NCI-H146 treated with DMSO at 0.1 percent for 48 hours (cell line): ENCODE measurements around the gene MXI1.
"Not testable (repeated sequence)": the region's sequence is repeated elsewhere in the genome, so short reads cannot be mapped to it uniquely, and the experiment has no call there.

ENCODE experiments used
- DNase-seq: peaks from one replicate; lab custom pipeline; 2025; ENCODE audit not compliant: unreplicated experiment; lab: John Stamatoyannopoulos, UW

The MXI1 gene

GRCh38 chr10:110237894-110238480, 30.6 kb downstream of the MXI1 start:
- no peak for DNase-seq

- no peak for DNase-seq
Observed at GRCh38 chr10:110239892-110240291, 32.5 kb downstream of the MXI1 start.

- DNase-seq = no peak
Observed at GRCh38 chr10:110241407-110241806, 34.0 kb downstream of the MXI1 start.

- DNase-seq = no peak
Observed at GRCh38 chr10:110241841-110242240, 34.4 kb downstream of the MXI1 start.

GRCh38 chr10:110242511-110242910, 35.1 kb downstream of the MXI1 start:
- peak; percentile 32 for DNase-seq

GRCh38 chr10:110244550-110244949, 37.1 kb downstream of the MXI1 start:
- DNase-seq = no peak

GRCh38 chr10:110247833-110248232, 40.4 kb downstream of the MXI1 start:
- not testable (repeated sequence) for DNase-seq

GRCh38 chr10:110249489-110249888, 42.1 kb downstream of the MXI1 start:
- DNase-seq = not testable (repeated sequence)

GRCh38 chr10:110251392-110251791, 44.0 kb downstream of the MXI1 start:
- not testable (repeated sequence) for DNase-seq

GRCh38 chr10:110252151-110252550, 44.7 kb downstream of the MXI1 start:
- no peak for DNase-seq

- no peak for DNase-seq
Observed at GRCh38 chr10:110254467-110254866, 47.1 kb downstream of the MXI1 start.

GRCh38 chr10:110258542-110258941, 51.1 kb downstream of the MXI1 start:
- no peak for DNase-seq

- DNase-seq = no peak
Observed at GRCh38 chr10:110259317-110259716, 51.9 kb downstream of the MXI1 start.

- no peak for DNase-seq
Observed at GRCh38 chr10:110260746-110261477, 53.5 kb downstream of the MXI1 start.

GRCh38 chr10:110263164-110263563, 55.8 kb downstream of the MXI1 start:
- DNase-seq = no peak

GRCh38 chr10:110265573-110266193, 58.3 kb downstream of the MXI1 start:
- no peak for DNase-seq

GRCh38 chr10:110267276-110267675, 59.9 kb downstream of the MXI1 start:
- no peak for DNase-seq

- no peak for DNase-seq
Observed at GRCh38 chr10:110268442-110268841, 61.0 kb downstream of the MXI1 start.

GRCh38 chr10:110268971-110269370, 61.6 kb downstream of the MXI1 start:
- DNase-seq = no peak

- no peak for DNase-seq
Observed at GRCh38 chr10:110269374-110270318, 62.2 kb downstream of the MXI1 start.

GRCh38 chr10:110272995-110273394, 65.6 kb downstream of the MXI1 start:
- not testable (repeated sequence) for DNase-seq
